ENCODE data around the gene SRP68.

The SRP68 gene

GRCh38 chr17:75996665-75997590 lies 75.4 kb downstream of the SRP68 start:
- DNase-seq, result no peak

GRCh38 chr17:75995385-75995925 lies 76.9 kb downstream of the SRP68 start:
- DNase-seq, result no peak

- DNase-seq, result no peak
Observed at GRCh38 chr17:75994802-75995370, 77.4 kb downstream of the SRP68 start.

GRCh38 chr17:75991396-75991795 lies 80.9 kb downstream of the SRP68 start:
- DNase-seq, result no peak
